Measurements from ENCODE around the gene IQUB.

- no peak for TF ChIP-seq CTCF (conservative IDR thresholded peaks at IDR 0.05 in 1 of 2, IDR thresholded peaks at IDR 0.05 in 1 of 2; ENCODE audit: low read depth in 1 of 2, low read length in 2 of 2)
- no peak for TF ChIP-seq EZH2 (IDR thresholded peaks at IDR 0.05; ENCODE audit: low read length, missing control alignments)
Observed at GRCh38 chr7:123498601-123499000, 35.8 kb downstream of the IQUB start.
